C4-2B (cell line): ENCODE results near the gene DUS2.

Experiments
- CTCF ChIP-seq: fragments of 450-650 bp; conservative IDR thresholded peaks from 2 replicates; pipeline ENCODE4 v1.5.1; 2017; ENCODE audit warnings: mild to moderate bottlenecking
- ZFX ChIP-seq: fragments of 450-650 bp; IDR thresholded peaks from 2 replicates; pipeline ENCODE4 v1.6.1; 2017

- TF ChIP-seq CTCF = no peak
- no peak for TF ChIP-seq ZFX
Measured at GRCh38 chr16:68128577-68129305, 105.7 kb downstream of the DUS2 start.
